Occipital lobe (tissue), 2 donors: ENCODE measurements around the gene ZIC1. TPM values are rescaled to one million over a fixed set of nuclear protein-coding genes. Genes with fewer than 3 reads are reported as not detected.

Source experiments
- DNase-seq: peaks from one replicate; lab custom pipeline; 2025; lab: John Stamatoyannopoulos, UW
- total RNA-seq: library from RNA; depleted of rRNA; stranded (reverse); fragments of >200 nt; gene quantifications from one replicate; pipeline ENCODE4 v1.2.3, GENCODE V29; 2014

The ZIC1 gene
- total RNA-seq, 1 donor from 2014 or later, result 15.6 TPM

DNA sequence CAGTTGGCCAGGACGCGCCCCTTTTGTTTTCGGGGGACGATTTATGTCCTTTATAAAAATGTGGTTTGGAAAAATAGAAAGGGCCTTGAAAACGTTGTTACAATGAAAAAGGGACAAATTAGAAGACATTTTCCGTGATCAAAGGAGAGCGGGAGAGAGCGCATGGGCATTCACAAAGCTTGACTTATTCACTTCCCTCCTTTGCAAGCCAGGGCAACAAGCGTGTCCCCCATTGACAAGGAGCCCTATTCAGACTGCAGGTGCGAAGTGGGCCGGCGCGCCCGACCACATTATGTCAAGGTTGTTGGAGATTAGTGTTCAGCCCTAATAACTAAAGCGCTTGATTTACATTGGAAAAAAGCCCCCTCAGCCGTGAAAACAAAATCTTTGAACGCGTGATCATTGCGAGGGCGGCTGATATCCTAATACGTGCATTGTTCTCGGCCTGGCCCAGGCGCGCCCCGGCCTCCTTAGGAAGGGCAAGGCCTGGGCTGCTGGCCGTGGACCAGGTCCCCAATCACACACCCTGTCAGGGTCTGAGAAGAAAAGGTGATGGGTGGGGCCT lies 28.7 kb upstream of the ZIC1 start:
- no peak for DNase-seq

DNA sequence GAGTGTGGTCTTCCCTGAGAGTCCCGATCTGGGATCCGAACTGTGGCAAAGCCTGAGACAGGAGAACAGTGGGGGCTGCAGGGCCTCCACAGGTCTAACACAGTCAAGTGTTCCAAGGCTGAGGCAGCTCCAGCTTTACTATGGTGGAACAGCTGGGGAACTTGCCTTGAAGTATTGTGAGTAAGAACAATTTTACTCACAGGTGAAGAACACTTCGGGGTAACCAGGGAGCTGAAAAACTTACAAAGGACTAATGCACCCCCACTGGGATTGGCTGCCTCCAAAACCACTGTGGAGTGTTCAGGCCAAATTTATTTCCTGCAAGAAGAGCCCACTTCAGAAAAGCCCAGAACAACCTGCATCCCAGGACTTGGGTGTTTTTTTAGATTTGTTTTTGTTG lies 28.2 kb upstream of the ZIC1 start:
- DNase-seq, result no peak

DNA sequence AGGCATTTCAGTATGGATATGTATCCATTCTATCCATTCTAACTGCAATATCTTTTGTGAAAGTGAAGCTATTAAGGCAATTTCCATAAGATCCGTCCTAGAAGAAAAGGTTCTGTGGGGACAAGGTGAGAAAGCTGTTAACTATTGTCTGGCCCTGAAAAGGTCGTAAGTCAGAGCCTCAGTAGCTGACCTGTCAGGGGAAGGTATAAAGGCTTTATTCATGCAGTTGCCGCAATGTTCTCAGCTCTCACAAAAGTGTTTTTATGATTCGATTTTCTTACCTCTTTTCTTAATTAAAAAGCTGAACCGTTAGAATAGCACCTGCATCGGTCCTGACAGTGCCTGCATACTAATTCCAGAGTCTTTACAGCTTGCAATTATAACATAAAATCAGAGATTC lies 27.6 kb upstream of the ZIC1 start:
- no peak for DNase-seq

DNA sequence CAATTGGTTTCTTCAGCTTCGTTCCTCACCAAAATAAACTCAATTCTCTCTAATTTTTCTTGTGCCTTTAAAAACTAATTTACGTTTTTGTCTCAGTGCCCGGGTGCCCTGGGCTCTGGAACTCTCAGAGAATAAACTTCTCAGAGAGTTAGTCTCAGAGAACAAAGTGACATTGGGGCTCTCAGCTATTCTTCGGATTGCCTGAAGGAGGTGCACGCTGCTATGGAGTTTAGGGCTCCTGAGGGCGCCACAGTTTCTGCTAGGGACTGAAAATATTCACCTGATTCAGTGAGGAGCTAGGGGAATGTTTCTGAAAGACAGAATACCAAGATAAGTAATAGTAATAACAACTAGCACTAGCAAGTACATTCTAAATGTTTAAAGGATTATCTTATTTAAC lies 25.5 kb upstream of the ZIC1 start:
- DNase-seq, result no peak

DNA sequence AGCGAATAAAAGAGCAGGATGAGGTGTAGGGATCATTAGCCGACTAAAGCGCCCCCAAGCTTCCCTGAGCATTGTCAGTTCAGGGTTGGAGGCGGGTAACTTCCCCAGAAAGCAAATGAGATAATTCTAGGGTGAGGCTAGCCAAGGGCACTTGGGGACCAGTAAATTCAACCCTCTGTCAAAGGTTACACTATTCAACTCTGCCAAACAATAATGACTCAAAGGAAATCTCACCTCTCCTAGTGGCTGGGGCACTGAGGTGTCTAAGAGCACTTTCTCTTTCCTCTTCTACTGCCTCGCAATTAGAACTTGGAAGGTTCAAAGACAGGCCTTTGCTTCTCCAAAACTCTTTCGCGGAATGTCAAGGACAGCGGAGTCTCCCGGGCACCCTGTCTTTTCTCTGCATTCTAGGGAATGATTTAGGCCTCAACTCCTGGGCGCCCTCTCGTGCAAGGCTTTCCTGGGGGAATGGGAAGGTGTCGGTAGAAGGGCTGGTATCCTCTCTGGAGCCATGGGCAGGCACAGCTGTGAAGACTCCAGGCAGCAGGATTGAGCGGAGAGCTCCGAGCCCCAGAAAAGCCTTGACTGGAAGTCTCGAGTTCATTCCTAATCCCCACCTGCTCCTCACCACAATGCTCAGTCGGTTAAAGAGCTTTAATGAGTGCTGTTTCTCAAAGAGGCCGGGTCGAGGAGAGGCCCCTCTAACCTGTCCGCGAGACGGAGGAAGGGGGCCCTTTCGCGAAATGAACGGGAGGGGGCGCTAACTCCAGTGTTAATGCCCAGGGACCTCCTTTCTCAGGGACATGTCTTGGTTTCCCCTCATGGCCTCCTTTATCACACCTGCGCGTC lies 24.7 kb upstream of the ZIC1 start:
- no peak for DNase-seq

DNA sequence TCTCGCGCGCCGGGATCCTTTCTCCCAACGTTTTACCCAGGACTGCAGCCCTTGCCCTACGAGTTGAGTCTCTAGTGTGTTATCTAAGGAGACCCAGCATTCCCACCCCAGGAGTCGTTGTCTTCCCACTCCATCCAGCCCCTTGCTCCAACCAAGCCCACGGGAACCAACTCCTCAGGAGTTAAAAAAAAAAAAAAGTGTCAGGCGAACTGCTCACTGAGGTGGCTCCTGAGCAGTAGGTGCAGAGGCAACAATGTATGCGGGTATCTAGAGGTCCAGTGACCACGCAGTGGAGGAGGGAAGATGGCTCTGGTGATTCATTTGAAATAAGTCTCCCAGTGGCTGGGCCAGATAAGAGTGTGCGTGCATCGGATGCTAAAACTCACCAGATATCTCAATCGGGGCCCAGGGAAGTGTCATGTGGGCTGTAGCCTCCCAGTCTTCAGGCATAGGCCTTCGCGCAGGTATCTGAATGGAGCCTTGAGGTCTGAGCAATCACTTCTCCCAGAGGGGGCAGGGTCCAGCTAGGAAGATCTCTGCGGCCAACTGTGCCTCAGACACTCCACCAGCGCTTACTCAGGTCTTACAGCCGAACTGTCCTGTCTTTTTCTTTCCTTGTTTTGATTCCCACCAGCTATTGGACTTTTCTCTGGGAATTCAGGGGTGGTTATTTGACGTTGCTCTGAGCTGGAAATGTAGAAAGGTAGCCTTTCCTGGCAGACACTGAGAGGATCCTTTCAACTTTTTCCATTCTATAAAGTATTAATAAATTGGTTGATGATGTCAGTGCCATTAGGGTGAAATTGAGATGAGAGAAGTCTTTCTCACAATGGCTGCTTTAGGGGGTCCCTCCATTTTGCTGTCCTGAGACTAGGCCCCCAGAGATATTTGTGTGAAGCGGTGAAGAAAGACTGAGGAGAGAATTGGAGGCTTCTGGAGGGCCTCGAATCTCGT lies 23.8 kb upstream of the ZIC1 start:
- no peak for DNase-seq

DNA sequence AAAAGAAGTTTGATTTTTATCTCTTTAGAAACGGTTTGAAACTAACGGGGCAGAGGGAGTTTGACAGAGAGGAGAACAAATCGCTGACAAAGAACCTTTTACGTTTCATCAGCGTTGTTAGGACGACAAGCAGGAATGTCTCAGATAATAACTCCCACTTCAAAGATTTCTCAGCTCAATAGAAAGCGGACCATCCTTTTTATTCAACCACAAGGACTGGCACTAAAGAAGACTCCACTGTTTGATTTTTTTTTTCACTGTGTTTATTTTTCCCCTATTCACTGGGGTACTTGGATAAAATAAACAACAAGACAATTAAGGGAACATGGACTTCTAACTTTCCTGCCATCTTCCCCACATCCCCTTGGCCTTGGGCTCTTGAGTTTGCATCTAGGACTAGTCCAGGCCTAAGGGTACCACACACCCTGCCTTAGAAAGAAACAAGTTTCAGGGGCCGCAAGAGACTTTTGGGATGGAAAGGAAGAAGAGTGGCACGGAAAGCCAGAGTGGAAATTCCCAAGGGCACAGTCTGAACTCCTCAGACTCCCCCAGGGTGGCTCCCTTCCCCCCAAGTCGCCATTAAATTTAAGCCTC lies 21.8 kb upstream of the ZIC1 start:
- no peak for DNase-seq

DNA sequence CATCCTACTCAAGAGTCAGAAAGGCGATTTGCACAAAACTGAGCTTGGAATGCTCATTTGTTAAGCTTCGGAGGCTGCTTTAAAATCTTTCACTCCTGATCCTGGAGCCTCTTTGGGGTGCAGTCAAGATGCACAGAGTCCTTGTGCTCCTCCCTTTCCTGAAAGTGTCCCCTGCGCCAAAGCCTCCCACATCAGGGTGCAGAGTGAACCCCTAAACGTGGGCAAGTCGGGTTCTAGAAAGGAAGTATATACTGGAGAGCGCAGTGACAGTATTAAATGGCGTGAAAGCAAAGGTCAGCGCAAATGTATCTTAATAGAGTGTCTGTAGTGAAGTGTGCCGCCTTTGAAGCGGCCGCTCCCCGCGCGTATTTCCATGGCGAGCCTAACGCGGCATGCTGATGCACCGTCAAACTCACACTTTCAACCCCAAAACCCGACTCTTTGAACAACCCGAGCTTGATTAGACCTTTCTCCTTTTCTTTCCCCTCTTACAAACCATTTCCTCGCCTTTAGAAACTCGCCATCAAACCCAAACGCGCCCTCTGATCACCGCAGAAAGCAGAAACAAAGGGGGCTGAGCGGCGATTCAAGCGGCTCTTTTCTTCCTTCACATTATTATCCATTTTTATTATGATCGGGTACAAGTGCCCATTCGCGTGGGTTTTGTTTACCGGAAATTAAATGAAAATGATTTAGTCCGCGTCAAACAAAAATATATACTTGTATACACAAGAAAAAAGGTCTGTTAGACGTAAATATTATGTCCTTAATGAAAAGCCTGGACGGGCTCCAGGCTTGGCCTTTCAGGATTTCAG lies 21.1 kb upstream of the ZIC1 start:
- DNase-seq, result no peak

DNA sequence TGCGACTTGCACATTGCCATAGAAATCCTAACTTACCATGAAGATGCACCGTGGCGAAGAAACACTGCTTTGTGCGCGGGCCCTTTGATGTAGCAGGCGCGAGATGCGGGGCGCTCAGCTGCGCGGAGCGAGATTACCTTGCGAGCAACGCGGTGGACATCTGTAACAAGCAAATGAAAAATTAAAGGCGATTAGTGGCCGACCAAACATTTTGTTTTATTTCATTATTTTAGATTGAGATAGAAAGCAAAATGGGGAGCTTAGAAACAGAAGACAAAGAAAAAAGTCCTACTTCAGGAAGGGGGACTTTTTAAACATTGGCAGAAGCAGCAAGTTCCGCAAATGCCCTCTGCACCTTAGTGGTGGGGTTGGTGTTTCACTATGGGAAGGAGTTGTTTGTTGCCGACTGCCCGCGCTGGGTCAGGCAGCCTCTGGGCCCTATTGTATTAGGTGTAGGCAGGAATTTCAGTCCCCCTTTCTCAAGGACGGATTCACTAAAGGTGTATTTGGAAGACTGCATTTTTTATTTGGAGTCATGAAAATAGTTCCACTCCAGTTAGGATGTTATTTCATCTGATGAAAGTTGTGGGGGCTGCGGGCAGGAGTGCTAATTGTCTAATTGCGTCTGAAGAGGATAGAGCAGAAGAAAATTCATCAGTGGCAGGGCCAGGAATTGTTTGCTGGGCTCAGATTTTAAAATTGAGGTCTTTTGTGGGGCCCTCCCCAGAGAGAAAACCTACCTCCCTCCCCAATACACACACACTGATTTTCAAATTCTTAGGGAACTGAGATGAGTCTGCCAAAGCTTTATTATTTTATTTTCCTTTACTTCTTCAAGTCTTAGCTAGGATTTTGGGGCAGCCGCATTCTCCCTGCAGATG lies 20.2 kb upstream of the ZIC1 start:
- no peak for DNase-seq

DNA sequence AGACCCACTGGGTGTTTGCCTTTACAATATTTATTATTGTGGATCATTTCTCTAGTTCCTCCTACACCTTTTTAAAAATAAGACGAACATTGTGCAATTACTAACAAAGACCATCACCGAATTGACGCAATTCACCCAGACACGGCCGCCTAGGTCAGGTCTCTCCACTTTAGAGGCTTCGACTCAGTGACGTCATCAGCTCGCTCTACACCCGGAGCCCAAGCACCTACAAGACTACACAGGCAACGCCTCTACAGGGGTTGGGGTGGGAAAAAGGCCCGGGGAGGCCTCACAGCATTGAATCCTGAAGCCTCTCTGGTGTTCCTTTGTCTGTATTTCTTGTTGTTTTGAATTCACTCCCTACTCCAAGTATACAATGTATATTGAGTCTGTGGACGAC lies 19.4 kb upstream of the ZIC1 start:
- DNase-seq, result no peak

DNA sequence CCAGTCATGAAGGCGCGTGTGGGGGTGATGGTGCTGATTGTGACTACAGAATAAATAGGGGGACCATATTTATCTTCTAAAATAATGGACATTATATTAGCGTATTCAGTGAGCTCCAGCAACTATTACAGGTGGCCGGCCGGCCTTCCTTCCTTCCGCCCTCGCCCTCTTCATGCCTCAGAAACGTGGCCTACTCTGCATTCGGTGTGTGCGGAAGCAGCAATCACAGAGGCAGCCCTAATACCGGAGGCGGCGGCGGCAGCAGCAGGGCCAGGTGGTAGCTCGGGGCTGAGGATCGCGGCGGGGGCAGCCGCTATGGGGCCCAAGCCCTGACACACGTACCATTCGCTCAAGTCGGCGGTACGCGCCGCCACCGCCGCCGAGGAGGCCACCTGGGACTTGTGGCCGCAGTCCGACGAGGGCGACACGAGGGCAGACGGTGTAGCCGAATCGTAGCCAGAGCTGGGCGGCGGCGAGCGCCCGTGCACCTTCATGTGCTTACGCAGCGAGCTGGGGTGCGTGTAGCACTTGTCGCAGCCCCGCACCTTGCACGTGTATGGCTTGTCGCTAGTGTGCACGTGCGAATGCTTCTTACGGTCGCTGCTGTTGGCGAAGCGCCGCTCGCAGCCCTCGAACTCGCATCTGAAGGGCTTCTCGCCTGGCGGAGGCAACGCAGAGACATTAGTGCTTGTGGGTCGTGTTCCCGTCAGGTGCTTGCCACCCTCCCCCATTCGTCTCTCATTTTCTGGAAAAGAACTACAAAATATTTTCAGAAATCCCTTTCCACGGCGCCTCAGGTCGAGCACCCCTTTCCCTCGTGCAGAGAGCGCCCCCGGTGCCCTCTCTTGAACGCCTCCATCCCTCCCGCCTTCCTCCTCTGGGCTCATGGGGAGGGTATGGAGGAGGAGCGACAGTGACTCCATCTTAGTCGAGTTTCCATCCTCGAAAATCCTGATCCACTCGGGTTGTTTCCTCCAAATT lies 18.3 kb upstream of the ZIC1 start:
- no peak for DNase-seq

DNA sequence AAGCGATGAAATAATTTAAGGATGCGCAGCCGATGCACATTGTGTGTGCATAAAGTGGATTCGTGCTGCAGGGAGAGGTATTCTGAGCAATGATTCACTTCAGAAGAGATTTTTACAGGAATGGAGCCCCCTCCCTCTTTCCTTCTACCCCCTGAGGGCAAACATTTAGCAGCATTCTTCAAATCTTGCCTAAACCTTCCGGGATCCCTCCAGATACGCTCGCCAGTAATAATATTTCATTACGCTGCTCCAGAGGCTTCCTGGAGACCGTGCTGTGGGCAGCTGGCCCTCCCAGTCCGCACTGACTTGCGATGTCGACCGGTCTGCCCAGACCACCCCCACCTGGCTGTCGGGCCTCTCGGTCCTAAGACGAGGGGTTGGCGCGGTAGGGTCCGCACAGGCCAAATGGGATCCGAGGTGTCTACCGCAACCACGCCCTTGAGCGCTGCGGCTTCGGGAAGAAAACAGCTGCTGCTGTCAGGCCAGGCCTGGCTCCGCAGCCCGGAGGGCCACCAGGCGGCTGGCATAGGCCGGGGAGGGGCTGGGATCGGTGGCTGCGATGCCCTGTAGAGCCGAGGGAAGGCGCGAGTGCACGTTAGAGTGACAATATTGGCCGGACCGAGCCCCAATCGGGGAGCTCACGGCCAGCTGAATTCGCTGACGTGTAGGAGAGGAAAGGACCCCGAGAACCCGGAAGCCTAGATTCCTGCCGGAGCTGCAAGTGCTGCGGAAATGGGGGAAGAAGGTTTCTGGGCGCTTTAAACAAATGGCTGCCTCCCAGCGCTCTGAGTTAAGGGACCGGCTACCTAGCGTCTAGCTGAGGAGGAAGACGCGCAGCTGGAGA lies 17.2 kb upstream of the ZIC1 start:
- peak; percentile 20 for DNase-seq

DNA sequence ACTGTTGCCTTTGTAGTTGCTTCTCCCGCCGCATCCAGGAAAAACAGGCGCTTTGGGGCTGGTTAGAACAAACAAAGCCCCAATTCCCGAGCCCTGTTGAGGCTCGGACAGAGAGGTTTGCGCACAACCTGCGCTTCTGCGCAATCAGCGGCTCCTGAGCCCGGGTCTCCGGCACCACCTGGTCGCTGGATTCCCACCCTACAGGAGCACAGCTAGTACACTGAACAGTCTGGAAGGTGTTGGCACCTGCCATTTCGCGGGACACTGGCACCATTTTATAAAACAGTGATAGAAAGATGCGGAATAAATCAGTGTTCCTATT lies 16.6 kb upstream of the ZIC1 start:
- DNase-seq, result no peak

DNA sequence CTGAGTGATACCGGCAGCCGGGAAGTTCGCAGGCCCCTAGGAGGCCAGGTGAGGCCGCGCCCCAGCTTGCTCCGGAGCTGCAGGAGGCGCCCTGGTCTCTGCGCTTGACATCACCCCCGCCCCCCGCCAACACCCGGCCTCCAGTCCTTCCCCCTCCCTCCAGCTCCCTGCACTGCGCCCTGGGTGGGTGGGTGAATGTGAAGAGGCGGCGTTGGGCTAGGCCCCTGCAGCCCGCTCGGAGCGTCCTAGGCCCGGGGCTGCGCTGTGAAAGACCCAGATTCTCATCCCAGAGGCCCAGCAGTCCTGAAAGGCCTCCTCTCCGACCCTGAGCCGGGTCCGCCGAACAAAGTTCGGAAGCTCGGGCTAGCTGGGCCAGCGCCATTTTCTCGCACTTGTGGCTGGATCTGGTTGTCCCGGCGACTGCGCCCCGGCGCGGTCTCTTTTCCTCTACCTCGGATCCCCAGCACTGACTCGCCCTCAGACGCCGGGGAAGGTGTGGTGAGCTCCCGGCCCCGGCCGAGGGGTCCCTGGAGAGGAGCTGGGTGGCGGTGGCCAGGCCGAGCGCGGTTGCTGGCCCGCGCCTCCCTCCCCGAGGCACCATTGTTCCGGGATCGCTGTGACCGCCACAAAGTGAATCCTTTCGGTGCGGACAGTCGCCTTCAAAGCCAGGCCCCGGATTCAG lies 15.8 kb upstream of the ZIC1 start:
- DNase-seq, result no peak

DNA sequence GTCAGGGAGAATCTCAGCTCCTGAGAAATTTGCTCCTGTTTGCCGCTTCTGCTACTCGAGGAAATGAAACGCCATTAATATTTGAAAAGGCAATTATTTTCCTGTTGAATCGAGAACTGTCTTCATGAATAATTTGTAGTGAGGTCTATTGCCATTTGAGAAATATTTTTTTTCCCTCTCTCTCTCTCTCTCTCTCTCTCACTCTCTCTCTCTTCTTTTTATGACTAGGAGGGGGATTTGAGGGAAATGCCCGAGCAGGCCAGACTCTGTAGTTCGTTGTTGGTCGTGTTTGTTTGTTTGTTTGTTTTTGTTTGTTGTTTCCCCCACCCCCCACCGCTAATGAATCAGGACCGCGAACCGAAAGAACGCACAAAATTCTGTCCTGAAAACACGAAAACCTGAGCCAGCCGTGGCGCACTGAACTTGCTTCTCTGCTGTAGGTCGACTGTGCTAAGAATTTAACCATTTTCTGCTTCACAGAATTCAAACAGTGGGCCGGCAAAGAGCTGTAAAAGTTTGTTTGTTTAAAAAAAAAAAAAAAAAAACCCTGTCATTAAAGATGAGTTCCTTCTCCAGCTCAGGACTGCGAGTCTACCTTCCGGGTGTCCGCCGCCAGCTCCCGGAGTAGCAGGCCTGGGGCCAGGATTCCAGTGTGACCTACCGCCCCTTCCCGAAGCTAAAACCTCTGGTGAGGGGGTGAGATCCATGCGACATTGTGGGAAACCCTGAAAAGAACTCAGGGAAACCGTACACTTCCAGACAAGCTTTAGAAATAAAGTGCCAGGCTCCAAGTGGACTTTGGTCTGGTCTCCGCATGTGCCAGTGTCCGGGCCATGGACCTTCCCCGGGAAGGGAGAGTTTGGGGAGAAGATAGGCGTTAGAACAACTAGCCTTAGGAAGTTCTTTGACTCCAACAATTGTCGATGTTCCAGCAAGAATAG lies 15.0 kb upstream of the ZIC1 start:
- DNase-seq, result no peak

DNA sequence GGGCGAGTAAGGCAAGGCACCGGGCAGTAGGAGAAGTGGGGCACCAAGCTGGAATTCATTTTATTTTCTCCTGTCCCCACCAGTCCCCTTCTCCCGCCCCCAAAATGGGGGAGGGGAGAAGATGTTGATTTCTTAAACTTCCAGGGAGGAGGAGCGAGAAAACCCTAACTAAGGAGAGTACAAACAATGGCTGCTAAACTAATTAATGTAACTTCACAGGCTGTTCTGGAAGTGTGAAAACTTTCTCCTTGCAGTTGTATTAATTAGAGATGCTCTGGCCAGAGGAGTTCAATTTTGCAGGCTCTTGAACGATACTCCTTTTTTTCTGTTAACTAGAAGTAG lies 14.3 kb upstream of the ZIC1 start:
- no peak for DNase-seq
